ENCODE results near the gene TTC7B.

GRCh38 chr14:90579088-90579487 is 237.1 kb downstream of the TTC7B start:
- TF ChIP-seq SP1 (IDR thresholded peaks at IDR 0.05; ENCODE audit: low read depth, low read length) = no peak
- TF ChIP-seq POLR2A (IDR thresholded peaks at IDR 0.05; ENCODE audit: low read depth, low read length) = no peak
- TF ChIP-seq USF2 (IDR thresholded peaks at IDR 0.05; ENCODE audit: borderline replicate concordance, low read depth, low read length) = no peak
- no peak for TF ChIP-seq GABPA (IDR thresholded peaks at IDR 0.05; ENCODE audit: low read depth)
- TF ChIP-seq TARDBP (IDR thresholded peaks at IDR 0.05; ENCODE audit: borderline replicate concordance) = no peak
- TF ChIP-seq CTCF (IDR thresholded peaks at IDR 0.05 in 2 of 3, conservative IDR thresholded peaks at IDR 0.05 in 1 of 3; ENCODE audit: control insufficient read depth in 2 of 3, extremely low read depth in 1 of 3, insufficient read depth in 1 of 3, low read depth in 3 of 3, low read length in 3 of 3) = no peak
- no peak for TF ChIP-seq SREBF2 (IDR thresholded peaks at IDR 0.05; ENCODE audit: low read length)
